GM12872 (cell line): Measurements from ENCODE around the gene RAMP3.

Source experiments
- CTCF ChIP-seq: IDR thresholded peaks from 3 replicates; pipeline ENCODE4 v1.5.1; 2011; ENCODE audit warnings: low read depth, mild to moderate bottlenecking, low read length, moderate library complexity; ENCODE audit not compliant: insufficient read depth

The RAMP3 gene

GRCh38 chr7:45146531-45147379 lies 10.8 kb upstream of the RAMP3 start:
- TF ChIP-seq CTCF: 0 out of 3 replicates have a peak, but pooled peaks have one; percentile 30

GRCh38 chr7:45147858-45148652 lies 9.5 kb upstream of the RAMP3 start:
- no peak for TF ChIP-seq CTCF

GRCh38 chr7:45148653-45148973 lies 9.0 kb upstream of the RAMP3 start:
- no peak for TF ChIP-seq CTCF

GRCh38 chr7:45149606-45150005 lies 8.0 kb upstream of the RAMP3 start:
- TF ChIP-seq CTCF: no peak

GRCh38 chr7:45150199-45150598 lies 7.4 kb upstream of the RAMP3 start:
- no peak for TF ChIP-seq CTCF

- TF ChIP-seq CTCF: no peak
Observed at GRCh38 chr7:45151131-45151684, 6.4 kb upstream of the RAMP3 start.

- no peak for TF ChIP-seq CTCF
Observed at GRCh38 chr7:45151967-45152366, 5.6 kb upstream of the RAMP3 start.
